LHCN-M2 (cell line): ENCODE data around the gene TJP3. TPM values are rescaled to one million over a fixed set of nuclear protein-coding genes. Genes with fewer than 3 reads are reported as not detected.

Source experiments
- DNase-seq: peaks from one replicate; pipeline ENCODE4 v3.0.0-alpha.2; 2012; ENCODE audit warnings: low read depth
- total RNA-seq: library from RNA; depleted of rRNA; stranded (reverse); fragments of >200 nt; gene quantifications from 2 replicates; pipeline ENCODE4 v1.2.3, GENCODE V29; 2014; rRNA removed

TJP3 gene
- total RNA-seq, 1 experiment from 2014 or later: not detected

DNA sequence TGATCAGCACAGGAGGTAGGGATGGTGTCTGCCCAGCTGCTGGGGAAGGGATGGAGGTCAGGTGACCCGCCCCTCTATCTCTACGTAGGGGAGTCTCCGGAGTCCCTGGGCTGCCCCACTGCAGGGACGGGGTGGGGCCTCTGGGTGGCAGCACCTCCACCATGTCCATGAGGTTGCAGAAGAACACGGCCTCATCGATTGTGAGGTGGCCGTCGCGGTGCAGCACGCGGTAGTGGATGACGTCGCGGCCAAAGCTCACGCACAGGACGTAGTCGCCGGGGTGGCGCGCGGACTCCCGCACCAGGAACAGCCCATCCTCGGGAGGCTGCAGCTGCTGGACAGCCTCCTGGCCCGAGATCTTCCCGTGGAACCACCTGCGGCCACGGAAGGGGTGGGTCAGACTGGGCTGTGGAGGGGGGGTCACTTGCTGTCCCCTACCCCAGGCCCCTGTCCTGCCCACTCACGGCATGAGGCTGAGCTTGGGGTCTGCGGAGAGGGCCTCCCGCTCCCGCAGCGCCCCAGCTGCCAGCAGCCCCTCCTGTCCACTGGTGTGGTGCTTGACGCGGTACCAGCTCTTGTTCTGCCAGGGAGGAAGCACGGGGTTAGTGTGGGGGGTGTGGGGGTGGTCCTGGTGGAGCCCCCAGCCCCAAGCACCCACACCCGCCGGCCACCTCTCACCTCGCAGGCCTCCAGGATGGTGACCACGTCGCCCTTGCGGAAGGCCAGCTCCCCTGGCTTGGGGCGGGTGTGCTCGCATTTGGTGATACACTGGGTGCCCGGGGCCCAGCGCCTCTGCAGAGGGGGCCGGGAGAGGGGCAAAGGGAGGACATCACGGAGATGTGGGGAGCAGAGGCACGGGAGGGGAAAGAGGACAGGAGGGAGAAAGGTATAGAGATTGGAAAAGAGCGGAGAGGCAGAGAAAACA is 75.7 kb downstream of the TJP3 start:
- DNase-seq: no peak

DNA sequence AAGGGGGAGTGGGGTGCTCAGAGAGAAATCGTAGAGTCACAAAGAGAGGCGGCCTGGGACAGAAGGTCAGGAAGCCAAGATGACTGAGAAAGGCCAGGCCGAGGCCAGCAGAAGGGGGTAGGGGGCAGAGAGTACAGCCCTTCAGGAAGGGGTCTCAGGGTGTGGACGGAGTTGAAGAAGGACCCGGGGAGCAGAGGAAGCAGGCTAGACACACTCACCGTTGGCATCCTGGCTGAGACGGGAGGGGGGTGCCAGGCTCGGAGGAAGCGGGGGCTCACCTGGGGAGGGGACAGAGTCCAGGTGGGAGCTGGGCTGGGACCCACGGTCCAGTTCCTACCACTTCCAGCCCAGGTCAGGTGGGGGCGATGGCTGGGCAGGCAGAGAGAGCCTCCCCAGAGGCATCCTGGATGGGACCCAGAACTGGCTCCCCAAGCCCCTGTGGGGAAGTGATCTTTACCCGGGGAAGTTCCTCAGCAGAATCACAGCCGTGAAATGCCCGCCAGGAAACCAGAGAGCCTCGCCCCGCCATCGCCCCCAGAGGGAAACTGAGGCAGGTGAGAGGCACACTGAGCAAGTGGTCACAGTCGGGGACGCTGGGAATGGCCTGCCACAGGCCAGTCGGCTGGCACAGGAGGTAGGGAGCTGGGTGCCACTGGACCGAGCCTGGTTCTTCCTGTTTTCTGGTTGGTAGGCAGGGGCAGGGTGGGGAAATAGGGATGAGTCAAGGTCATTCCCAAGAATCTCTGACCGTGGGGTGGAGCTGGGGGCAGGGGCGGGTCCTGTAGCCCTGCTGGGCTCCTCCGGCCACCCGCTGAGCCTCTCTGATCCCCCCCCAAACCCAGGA is 76.6 kb downstream of the TJP3 start:
- DNase-seq: peak; percentile 24

DNA sequence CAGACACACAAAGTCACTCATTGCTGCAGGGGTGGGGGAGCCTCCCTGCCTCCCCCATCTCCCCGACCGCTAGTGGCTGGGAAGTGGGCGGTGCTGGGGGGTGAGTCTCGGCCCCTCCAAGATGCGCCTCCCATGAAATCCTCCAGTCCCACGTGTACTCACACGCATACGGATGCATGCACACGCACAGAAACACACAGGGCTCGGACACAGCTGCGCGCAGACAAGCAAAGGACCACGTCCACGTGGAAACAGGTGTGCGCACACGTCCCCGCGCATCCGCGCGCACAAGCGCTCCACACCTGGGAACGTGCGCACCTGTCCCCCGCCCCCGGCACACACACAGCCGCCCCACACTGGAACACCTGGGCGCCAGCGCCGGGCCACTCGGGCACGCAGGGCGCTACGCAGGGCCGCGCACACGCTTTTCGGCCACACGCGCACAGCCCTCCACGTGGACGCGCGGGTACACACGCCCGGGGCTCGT is 77.3 kb downstream of the TJP3 start:
- DNase-seq: no peak

DNA sequence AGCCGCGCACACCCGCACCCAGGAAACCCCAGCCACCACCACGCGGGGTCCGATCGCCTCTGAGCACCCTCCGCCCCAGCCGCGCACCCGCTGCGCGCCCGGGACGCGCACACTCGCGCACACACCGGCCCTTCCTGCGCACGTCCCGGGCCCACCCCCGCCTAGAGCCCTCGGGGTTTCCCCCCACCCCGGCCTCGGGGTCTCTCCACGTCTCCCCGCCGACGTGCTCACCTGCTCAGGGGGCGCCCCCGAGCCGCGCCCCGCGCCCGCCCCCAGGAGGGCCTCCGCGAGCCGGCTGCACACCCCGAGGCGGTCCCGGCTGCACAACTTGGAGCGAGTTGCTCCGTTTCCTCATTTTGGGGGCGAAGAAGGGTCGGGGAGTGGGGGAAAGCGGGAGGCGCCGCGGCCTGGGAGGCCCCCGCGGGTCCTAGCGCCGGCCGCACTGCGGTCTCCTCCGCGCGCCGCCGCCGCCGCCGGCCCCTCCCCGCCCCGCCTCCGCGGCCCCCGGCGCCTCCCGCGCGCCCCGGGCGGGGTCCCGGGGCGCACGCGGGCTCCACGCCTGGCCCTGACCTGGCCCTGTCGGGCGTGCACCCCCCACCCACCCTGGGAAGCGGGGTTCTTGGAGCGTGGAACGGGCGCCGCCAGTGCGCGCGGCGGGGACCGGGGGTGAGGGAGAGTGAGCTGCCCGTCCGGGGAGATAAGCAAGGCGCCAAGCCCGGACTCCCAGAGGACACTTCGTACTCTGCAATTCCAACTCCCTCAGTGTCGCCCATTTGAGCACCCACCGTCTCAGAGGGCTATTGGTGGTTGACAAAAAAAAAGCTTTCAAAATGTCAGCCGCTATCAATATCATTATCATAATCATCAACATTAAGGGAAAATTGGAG is 78.0 kb downstream of the TJP3 start, which contains the start of gene MATK:
TSS of gene MATK (minus strand) at position 444 of the 887 bp plus-strand sequence. CDS start 1,246 bp downstream, outside the sequence.
- no peak for DNase-seq

DNA sequence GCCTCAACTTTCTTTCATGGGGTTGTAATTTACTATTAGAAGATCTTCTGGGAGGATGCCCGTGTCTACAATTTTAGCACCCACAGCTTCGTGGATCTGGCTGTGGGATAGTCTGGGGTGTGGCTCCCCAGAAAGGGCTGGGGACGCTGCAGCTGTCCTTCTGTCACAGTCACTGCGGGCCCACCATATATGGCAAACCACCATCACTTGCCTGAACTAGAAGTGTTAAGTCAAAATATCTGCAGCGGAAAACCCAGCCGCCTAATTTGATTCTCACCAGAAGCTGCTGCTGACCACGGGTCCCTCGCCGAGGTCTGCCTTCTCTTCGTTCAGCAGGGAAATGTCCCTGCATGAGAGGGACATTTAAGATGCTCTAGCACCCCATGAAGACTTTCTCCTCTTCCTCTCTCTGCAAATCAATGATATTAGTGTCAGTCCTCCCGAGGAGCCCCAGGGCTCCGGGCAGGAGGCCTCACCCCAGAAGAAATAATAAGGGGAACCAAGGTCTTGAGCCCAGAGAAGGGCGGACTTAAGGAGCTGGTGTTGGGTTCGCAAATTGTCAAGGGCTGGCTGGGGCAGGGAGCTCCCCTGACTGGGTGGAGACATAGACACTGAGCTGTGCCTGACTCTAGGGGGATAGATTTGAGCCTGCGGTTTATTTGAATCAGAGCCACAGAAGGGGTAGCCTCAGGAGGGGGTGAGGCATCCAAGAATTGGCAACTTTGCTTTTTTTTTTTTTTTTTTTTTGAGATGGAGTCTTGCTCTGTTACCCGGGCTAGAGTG is 81.0 kb downstream of the TJP3 start:
- no peak for DNase-seq

DNA sequence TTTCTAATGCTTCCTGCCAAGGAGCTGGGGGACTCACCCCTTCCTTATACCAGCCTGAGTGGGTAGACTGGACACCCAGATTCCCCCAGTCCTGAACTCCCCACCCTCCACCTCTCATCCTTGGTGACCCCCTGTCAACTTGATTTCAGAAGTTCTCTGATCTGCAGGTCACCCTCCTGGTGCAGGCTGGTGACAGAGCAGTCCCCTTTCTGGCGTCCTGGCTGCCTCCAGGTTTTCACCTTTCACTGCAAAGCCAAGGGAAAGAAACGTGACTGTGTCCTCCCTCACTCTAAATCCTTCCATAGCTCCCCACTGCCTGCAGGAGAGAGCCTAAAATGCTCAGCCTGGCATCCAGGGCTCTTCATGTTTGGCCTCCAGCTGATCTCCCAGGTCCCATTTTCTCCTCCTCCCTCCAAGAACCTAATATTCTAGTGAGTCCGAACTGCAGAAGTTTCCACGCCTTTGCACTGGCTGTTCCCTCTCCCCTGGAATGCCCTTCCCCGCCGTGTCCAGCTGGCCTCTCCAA is 82.1 kb downstream of the TJP3 start:
- no peak for DNase-seq

DNA sequence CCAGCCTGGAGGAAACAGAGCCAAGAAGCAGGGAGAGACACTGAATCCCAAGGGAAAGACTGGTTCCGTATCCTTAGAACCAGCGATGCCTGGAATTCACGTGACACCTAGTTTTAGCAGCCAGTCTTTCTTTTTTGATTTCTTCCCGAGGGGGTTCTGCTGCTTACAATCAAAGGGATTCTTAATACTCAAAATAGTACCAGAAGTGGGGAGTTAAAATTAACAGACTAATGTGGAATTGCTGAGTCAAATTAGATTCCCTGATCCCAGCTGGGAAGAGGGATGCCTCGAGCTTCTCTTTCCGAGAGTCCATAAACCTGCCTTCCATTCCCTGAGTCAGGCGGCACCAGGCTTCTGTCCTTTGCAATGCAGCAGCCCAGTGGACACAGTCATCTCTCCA is 82.8 kb downstream of the TJP3 start:
- no peak for DNase-seq

DNA sequence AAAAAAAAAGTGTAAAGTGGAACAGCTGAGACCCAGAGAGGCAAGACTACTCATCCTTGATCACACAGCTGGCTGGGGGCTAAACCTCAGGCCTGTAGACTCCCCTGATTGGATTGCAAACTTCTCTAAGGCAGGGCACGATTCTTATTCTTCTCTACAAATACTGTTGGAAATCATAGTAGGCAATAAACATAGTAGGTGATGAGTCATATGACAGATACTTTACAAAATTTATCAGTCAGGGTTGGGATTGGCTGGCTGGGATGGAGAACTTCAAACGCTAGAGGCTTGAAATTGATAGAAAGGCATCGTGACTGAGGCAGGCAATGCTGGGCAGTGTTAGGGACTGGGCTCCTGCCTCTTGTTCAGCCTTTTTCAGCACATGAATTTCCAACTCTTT is 83.9 kb downstream of the TJP3 start:
- DNase-seq: no peak

DNA sequence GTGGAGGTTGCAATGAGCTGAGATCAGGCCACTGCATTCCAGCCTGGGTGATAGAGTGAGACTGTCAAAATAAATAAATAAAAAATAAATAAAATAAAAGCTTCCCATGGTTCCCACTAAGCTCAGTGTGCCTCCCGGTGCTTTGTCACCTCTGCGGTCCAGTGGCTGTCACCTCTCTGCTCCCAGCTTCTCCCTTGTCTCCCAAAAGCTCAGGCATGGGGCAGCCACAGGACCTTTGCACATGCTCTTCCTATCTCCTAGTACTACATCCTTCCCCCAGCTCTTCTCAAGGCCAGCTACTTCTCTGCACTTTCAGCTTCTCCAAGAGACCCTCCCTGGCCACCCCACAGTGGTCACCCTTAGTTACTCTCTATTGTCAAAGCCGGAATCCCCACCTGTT is 85.6 kb downstream of the TJP3 start:
- DNase-seq: no peak

DNA sequence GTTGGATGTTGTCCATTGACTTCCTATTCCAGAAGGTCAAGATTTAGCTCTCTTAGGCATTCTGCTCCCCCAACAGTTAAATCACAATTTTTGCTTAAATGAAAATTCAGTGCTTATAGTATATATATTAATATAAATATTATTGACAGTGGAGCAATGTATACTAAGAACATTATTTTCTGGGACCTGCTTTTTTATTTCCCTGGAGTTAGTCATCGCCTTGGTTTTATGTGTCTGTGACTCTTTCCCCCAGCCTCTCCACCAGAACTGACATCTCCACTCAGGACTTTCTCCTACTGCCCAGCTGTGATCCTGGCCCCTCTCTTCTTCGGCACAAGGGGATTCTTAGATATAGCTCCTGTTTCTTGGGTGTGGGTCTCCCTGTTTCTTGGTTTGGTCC is 88.2 kb downstream of the TJP3 start:
- DNase-seq: no peak

DNA sequence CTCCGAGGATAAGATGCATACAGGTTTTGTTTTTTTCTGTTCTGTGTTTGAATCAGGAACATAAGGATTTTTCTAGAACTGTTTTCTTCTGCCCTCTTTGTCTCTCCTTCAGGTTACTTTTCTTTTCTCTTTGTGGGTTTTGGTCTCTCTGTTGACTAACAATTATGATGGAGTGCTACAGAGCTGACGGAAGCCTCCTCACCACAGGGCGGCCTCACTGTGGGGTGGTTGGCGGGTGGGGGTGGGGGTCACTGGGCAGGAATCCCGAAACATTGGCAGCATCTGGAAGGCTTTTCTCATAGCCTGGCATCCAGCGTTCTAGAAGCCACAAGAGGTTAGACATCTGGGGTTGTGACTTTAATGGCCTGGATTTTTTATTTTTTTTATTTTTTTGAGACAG is 90.0 kb downstream of the TJP3 start:
- no peak for DNase-seq

Other genes with a start within 250 kb of the TJP3 start
- gene SMIM24, start 227.9 kb upstream of the TJP3 start, total RNA-seq: 0.40 TPM in 1 of 2 replicates, not detected in the other
- not detected in 2 replicates for gene SMIM44, start 224.9 kb upstream of the TJP3 start, total RNA-seq
- 25.0 and 26.2 TPM in 2 replicates for gene DOHH, start 207.7 kb upstream of the TJP3 start, total RNA-seq
- 56.5 and 60.1 TPM in 2 replicates for gene FZR1, start 202.1 kb upstream of the TJP3 start, total RNA-seq
- not detected in 2 replicates for gene TEKTIP1, start 169.2 kb upstream of the TJP3 start, total RNA-seq
- 115 and 145 TPM in 2 replicates for gene MFSD12, start 150.8 kb upstream of the TJP3 start, total RNA-seq
- gene HMG20B, start 135.4 kb upstream of the TJP3 start, total RNA-seq: 127 and 135 TPM in 2 replicates
- gene GIPC3, start 122.9 kb upstream of the TJP3 start, total RNA-seq: 0.06 and 0.17 TPM in 2 replicates
- gene TBXA2R, start 101.5 kb upstream of the TJP3 start, total RNA-seq: 0.57 and 0.64 TPM in 2 replicates
- gene CACTIN, start 81.6 kb upstream of the TJP3 start, total RNA-seq: 32.3 and 35.8 TPM in 2 replicates
- gene PIP5K1C, start 7.9 kb upstream of the TJP3 start, total RNA-seq: 26.4 and 29.0 TPM in 2 replicates
- 19.3 and 28.5 TPM in 2 replicates for gene APBA3, start 53.3 kb downstream of the TJP3 start, total RNA-seq
- 38.0 and 50.2 TPM in 2 replicates for gene MRPL54, start 54.3 kb downstream of the TJP3 start, total RNA-seq
- gene RAX2, start 63.8 kb downstream of the TJP3 start, total RNA-seq: not detected in 2 replicates
- not detected in 2 replicates for gene MATK, start 78.0 kb downstream of the TJP3 start, total RNA-seq
- gene ZFR2, start 160.7 kb downstream of the TJP3 start, total RNA-seq: not detected in 2 replicates
- 0.06 TPM in 1 of 2 replicates, not detected in the other for gene ATCAY, start 172.3 kb downstream of the TJP3 start, total RNA-seq
- gene NMRK2, start 224.7 kb downstream of the TJP3 start, total RNA-seq: not detected in 2 replicates